GM18951 (cell line): ENCODE results near the gene CYP46A1.

Experiments
- POLR2A ChIP-seq: IDR thresholded peaks from 4 replicates; pipeline ENCODE4 v1.6.1; 2011; ENCODE audit warnings: mild to moderate bottlenecking; ENCODE audit not compliant: insufficient read length, insufficient read depth; ENCODE audit errors: extremely low read depth
- in situ Hi-C: fragments of 300-500 bp; cut with MboI; formaldehyde crosslinking; loops from one replicate; pipeline ENCODE4 v1.12.0; 2022; ENCODE audit warnings: low sequenced_read_pairs, mixed read lengths, inconsistent platforms; ENCODE audit not compliant: unreplicated experiment

CYP46A1 gene

DNA sequence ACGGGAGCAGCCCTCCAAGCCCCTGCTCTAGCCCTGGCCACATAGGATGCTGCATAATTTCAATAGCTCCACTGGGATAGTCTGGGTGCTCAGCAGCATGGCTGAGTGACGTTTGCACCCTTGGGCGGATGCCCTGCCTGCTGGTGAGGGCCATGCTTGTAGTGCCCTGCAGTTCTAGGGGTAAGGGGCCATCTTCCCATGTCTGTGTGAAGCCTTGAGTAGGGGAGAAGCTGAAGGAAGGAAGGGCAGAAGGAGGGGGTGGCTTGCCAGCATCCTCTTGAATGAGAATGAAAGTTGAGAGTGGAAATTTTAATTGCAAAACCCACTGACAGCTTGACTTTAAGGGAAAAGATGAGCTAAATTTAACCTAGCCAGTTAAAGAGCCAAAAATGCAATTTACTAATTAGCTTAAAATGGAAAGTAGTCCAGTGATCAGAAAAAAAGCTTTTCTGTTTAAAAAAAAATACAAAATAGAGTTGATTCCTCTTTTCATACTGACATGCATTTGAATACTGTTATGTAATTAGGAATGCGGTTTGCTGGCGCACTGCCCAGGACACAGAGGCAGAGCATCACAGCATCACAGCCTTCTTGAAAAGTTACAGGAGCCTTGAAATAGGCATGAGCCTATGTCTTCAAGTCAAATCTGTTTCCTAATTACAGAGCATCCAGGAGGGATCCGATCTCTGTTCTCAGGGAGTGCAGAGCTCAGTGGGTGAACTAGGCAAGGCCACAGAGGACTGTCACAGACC, 90.6 kb downstream of the CYP46A1 start:
- in situ Hi-C loops, result no loop called here

GRCh38 chr14:99775351-99775750, 91.3 kb downstream of the CYP46A1 start:
- TF ChIP-seq POLR2A, result no peak
- in situ Hi-C loops, result no loop called here

More for the DNA sequence above, 90.6 kb downstream of the CYP46A1 start:
- no peak for TF ChIP-seq POLR2A
